ENCODE results near the gene KRT4. TPM values are rescaled to one million over a fixed set of nuclear protein-coding genes. Genes with fewer than 3 reads are reported as not detected.
"Not testable (repeated sequence)": the region's sequence is repeated elsewhere in the genome, so short reads cannot be mapped to it uniquely, and the experiment has no call there.

KRT4 gene
- not detected for polyA plus RNA-seq (2012; ENCODE audit: missing spikeins)

DNA sequence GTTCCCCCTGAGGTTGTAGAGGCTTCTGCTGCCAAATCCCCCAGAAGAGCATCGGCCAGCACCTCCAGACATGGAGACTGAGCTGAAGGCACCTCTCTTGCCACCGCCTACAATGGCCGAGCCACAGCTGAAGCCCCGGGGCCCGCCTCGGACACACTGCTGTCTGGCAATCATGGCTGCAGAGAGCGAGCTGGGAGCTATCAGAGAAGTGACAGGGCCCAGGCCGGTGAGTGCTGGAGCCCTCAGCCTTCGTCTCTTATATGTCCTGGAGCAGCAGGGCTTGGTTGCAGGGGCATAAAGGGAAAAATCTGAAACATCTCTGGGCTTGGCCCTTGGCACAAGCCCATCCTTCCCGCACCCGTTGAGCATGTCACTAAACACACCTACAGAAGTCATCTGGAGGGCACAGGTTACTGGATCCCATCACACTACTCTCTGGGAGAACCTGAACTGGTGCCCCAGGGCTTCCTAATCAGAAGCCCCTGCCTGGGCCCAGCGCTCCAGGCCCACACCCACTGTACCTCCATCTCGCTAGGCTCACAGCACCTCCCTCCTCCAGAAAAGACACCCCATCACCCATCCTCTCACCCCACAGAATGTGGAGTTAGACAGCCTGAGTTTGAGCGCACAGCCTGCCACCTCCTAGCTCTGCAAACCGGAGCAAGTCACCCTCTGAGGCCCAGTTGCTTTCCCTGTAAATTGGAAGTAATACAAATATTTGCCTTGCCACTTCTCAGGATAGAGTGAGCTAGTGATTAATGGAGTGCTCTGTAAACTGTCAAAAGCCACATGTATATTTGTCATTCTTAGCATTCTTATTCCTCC is at the start of gene KRT4:
TSS of gene KRT4 (minus strand) at position 232 of the 825 bp plus-strand sequence. CDS start at position 174, 58 bp downstream.
- FAIRE-seq, result no peak
- no peak for TF ChIP-seq TAF1 (IDR thresholded peaks at IDR 0.05; ENCODE audit: borderline replicate concordance, low read depth, low read length)
- no peak for TF ChIP-seq POLR2AphosphoS5 (IDR thresholded peaks at IDR 0.05; ENCODE audit: low read depth, low read length)
- TF ChIP-seq POLR2A (IDR thresholded peaks at IDR 0.05; ENCODE audit: low read depth, low read length), result no peak
- DNase-seq (ENCODE audit: insufficient read length), result no peak

DNA sequence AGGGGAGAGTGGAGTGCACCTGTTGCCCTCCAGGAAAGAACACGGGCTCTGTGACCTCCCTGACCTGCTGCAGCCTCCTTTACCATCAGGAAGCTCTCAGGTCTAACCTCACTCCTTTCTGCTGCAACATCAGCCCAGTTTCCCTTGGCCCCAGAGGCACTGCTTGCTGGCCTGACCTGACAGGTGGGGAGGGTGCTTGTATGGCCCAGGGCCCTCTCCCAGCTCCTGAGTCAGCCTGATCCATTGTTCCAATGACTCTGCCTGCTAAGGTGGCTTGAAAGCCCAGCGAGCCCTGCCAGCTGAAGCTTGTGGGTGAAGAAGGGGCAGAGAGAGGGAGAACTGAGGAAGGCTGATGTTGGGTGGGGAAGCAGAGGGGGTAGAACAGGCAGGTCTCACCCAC is 48.1 kb upstream of the KRT4 start:
- FAIRE-seq (no peak), DNase-seq (ENCODE audit: insufficient read length) (no peak)
- TF ChIP-seq POLR2AphosphoS5 (IDR thresholded peaks at IDR 0.05; ENCODE audit: low read depth, low read length), result no peak
- no peak for TF ChIP-seq POLR2A (IDR thresholded peaks at IDR 0.05; ENCODE audit: low read depth, low read length)
- no peak for TF ChIP-seq TAF1 (IDR thresholded peaks at IDR 0.05; ENCODE audit: borderline replicate concordance, low read depth, low read length)

DNA sequence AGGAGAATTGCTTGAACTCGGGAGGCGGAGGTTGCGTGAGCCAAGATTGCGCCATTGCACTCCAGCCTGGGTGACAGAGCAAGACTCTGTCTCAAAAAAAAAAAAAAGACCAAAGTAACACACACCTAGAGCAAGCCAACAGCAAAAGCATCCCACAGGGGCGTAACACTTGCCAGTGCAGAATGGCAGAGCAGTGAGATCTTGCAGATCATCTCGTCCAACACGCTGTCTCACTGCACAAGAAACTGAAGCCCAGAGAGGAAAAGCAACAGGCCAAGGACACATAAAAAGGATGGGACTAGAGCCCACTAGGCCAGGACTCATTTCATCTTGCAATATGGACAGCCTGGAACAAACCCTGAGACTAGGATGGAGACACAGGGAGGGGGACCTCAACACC is 47.6 kb upstream of the KRT4 start:
- no peak for TF ChIP-seq TAF1 (IDR thresholded peaks at IDR 0.05; ENCODE audit: borderline replicate concordance, low read depth, low read length)
- no peak for TF ChIP-seq POLR2AphosphoS5 (IDR thresholded peaks at IDR 0.05; ENCODE audit: low read depth, low read length)
- TF ChIP-seq POLR2A (IDR thresholded peaks at IDR 0.05; ENCODE audit: low read depth, low read length), result no peak
- DNase-seq (ENCODE audit: insufficient read length), result no peak
- FAIRE-seq, result no peak

DNA sequence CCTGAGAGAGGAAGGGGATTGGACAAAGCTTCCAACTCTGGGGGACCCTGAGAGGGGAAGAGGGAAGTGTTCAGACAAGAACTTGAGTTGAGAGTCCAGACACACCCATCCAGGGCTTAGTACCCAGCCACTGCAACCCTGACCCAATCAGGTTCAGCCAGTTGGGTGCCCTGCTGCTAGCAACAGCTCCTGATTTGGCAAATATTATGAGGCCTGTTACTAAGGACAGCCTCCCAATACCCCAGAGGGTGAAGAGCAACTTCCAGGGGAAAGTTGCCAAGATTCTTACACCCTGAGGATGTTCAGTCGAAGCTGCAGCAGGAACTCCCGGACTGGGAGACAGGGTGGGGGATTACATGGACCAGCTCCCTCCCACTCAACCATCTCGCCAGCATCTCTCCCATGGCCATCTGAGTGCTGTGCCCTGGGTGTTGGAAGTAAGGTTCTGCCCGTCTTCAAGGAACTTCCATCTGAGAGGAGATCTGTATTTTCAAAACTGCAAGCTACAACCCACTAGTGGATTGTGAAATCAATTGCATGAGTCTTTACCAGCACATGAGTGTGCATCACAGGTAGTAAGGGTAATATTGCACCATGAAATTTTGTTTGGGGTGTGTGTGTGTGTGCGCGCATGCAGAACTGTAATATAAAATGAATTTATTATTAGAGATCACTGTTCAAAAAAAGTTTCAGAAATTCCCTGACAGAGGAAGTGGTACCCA is 46.3 kb upstream of the KRT4 start:
- TF ChIP-seq POLR2AphosphoS5 (IDR thresholded peaks at IDR 0.05; ENCODE audit: low read depth, low read length), result no peak
- TF ChIP-seq POLR2A (IDR thresholded peaks at IDR 0.05; ENCODE audit: low read depth, low read length), result no peak
- FAIRE-seq, result no peak
- DNase-seq (ENCODE audit: insufficient read length), result no peak

DNA sequence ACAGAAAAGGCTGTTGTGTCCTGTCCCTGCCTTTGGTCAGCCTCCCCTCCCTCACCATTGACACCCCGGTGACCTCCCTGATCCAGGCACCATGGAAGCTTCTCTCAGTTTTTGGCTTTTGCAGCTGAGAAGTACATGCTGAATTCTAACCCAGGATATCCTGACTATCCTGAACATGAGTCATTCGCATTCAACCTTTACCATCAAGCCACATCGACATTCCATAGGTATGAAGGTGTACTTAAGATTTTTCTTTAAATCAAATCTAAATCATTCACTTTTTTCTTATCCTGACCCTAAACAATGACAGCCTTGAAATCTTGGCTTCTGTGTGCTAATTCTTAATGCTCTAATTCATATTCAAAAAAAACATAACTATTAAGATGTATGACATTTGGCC is 43.6 kb upstream of the KRT4 start:
- TF ChIP-seq POLR2A (IDR thresholded peaks at IDR 0.05; ENCODE audit: low read depth, low read length), result no peak
- no peak for TF ChIP-seq POLR2AphosphoS5 (IDR thresholded peaks at IDR 0.05; ENCODE audit: low read depth, low read length)
- DNase-seq (ENCODE audit: insufficient read length), result no peak
- FAIRE-seq, result no peak

DNA sequence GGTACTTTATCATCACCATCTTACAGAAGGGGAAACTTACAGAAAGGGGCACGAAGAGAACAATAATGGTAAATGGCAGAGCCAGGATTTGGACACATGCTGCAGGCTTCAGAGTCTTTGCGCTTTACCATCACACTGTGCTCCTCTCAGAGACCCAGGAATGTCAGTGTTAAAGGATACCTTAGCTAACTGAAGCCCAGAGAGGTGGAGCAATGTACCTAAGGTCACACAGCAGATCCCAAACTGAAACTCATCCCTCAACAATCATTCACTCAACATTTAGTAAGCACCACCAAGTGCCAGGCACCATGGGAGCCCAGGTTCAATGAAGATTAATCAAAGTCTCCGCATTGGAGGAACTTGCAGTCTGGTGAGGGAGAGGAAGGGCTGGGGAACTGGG is 42.9 kb upstream of the KRT4 start:
- DNase-seq (ENCODE audit: insufficient read length) (no peak), FAIRE-seq (no peak)
- TF ChIP-seq POLR2A (IDR thresholded peaks at IDR 0.05; ENCODE audit: low read depth, low read length) (no peak), POLR2AphosphoS5 (IDR thresholded peaks at IDR 0.05; ENCODE audit: low read depth, low read length) (no peak), TAF1 (IDR thresholded peaks at IDR 0.05; ENCODE audit: borderline replicate concordance, low read depth, low read length) (no peak)

DNA sequence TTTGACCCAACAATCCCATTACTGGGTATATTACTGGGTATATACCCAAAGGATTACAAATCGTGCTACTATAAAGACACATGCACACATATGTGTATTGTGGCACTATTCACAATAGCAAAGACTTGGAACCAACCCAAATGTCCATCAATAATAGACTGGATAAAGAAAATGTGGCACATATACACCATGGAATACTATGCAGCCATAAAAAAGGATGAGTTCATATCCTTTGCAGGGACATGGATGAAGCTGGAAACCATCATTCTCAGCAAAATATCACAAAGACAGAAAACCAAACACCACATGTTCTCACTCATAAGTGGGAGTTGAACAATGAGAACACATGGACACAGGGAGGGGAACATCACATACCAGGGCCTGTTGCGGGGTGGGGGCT is 42.2 kb upstream of the KRT4 start:
- FAIRE-seq; DNase-seq (ENCODE audit: insufficient read length): not testable (repeated sequence)

DNA sequence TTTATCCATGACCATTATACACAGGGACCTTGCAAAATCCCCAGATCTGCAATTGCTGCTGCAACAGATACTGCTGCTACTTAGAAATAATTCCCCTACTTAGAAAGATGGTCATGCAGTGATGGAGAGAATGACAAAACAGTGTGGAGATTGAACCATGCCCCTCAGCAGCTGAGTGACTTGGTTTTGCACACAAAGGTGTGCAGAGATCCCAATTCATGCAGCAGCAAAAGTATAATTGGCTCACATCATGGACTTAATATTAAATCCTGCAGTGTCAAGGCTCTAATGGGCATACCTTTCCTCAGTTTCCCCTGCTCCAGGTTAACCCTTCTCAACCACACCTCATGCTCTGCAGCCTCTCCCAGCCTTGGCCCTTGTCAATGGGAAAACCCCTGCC is 37.9 kb upstream of the KRT4 start:
- DNase-seq (ENCODE audit: insufficient read length) (no peak), FAIRE-seq (no peak)
- no peak for TF ChIP-seq TAF1 (IDR thresholded peaks at IDR 0.05; ENCODE audit: borderline replicate concordance, low read depth, low read length)
- TF ChIP-seq POLR2AphosphoS5 (IDR thresholded peaks at IDR 0.05; ENCODE audit: low read depth, low read length), result no peak
- TF ChIP-seq POLR2A (IDR thresholded peaks at IDR 0.05; ENCODE audit: low read depth, low read length), result no peak

DNA sequence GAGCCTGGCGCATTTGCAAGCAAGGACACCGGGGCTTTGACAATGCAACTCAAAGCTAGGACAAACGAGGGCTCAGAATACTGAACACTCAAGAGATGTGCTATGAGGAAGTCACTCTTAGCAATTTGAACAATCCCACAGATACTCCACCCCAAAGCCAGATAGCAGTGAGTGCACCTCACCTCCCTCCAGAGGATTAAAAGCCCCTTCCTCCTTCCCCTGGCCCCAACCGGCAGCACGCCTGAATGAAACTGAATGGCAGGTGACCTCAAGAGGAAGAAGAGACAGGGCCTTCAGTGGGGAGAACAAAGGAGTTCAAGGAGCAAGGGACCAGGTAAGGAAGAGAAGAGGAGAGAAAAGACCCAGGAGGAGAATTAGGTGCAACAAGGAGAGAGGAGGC is 36.8 kb upstream of the KRT4 start:
- no peak for TF ChIP-seq POLR2A (IDR thresholded peaks at IDR 0.05; ENCODE audit: low read depth, low read length)
- no peak for TF ChIP-seq TAF1 (IDR thresholded peaks at IDR 0.05; ENCODE audit: borderline replicate concordance, low read depth, low read length)
- no peak for TF ChIP-seq POLR2AphosphoS5 (IDR thresholded peaks at IDR 0.05; ENCODE audit: low read depth, low read length)
- DNase-seq (ENCODE audit: insufficient read length) (no peak), FAIRE-seq (no peak)

DNA sequence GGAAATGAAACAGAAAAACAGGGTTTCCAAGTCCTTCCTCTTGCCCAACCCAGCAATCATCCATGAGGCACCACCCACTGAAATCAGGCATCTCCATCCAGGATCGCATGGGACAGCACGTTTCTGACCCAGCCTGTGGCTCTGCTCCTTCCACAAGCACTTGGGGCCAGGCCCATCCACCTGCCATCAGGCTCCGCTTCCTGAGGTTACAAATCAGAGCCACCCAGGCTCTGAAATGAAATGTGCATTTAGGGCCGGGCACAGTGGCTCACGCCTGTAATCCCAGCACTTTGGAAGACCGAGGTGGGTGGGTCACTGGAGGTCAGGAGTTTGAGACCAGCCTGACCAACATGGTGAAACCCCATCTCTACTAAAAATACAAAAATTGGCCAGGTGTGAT is 35.6 kb upstream of the KRT4 start:
- TF ChIP-seq POLR2A (IDR thresholded peaks at IDR 0.05; ENCODE audit: low read depth, low read length) (no peak), POLR2AphosphoS5 (IDR thresholded peaks at IDR 0.05; ENCODE audit: low read depth, low read length) (no peak), TAF1 (IDR thresholded peaks at IDR 0.05; ENCODE audit: borderline replicate concordance, low read depth, low read length) (no peak)
- FAIRE-seq, result no peak

DNA sequence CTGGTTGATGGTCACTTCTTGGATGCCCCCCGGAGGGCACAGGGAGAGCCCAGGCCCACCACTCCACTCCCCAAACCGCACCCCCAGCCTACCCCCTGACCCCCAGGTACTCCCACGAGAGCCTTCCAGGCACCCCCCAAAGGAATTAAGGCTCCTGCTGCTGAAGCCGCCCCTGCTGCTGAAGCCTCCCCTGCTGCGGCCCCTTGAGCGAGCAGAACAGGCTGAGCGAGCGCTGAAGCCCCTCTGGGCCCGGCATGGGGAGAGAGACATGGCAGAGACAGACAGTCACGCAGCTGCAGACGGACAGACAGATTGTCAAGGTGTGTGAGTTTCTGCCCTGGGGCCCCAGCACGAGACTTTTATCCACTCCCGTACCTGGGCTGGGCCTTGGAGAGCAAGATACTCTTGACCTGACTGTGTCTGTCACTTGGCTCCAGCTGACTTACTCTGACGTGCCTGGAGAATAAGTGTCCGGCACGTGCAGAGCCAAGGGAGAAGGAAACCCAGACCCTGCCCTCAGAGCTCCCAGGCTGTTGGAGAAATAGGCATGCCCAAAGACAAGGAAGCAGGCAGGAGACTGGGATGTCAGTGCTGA is 34.8 kb upstream of the KRT4 start, which contains the start of gene KRT78:
TSS of gene KRT78 (minus strand) at position 334 of the 595 bp plus-strand sequence. CDS start at position 270, 64 bp downstream.
- no peak for TF ChIP-seq POLR2AphosphoS5 (IDR thresholded peaks at IDR 0.05; ENCODE audit: low read depth, low read length)
- TF ChIP-seq POLR2A (IDR thresholded peaks at IDR 0.05; ENCODE audit: low read depth, low read length), result no peak
- TF ChIP-seq TAF1 (IDR thresholded peaks at IDR 0.05; ENCODE audit: borderline replicate concordance, low read depth, low read length), result no peak
- DNase-seq (ENCODE audit: insufficient read length), result no peak
- FAIRE-seq, result no peak

More for the DNA sequence above, 35.6 kb upstream of the KRT4 start:
- DNase-seq (ENCODE audit: insufficient read length), result no peak

Measured in GM12892 (cell line).